ENCODE results near the gene CRTAC1. TPM values are rescaled to one million over a fixed set of nuclear protein-coding genes. Genes with fewer than 3 reads are reported as not detected.

Gene CRTAC1
- total RNA-seq, 1 experiment from 2014 or later: 0.46 TPM

DNA sequence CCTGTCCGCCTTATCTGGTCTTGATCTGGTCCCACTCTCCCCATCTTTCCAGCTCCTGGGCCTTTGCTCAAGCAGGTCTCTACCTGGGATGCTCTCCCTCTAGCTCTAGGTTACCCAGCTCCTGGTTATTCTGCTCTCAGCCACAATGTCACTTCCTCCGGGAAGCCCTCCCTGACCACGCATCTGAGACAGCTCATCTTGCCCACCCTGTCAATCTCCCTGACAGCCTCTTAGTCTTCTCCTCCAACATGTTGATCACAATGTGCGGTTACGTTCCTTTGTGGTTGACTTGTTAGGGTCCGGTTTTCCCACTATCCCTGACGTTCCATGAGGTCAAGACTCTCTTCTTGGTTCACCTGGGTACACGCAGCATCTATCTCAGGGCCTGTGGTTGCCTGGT lies 125.1 kb downstream of the CRTAC1 start:
- no peak overlapping the region for H3K4ac ChIP-seq (ENCODE audit: low read depth, low read length)
- TF ChIP-seq, protein P1, sequence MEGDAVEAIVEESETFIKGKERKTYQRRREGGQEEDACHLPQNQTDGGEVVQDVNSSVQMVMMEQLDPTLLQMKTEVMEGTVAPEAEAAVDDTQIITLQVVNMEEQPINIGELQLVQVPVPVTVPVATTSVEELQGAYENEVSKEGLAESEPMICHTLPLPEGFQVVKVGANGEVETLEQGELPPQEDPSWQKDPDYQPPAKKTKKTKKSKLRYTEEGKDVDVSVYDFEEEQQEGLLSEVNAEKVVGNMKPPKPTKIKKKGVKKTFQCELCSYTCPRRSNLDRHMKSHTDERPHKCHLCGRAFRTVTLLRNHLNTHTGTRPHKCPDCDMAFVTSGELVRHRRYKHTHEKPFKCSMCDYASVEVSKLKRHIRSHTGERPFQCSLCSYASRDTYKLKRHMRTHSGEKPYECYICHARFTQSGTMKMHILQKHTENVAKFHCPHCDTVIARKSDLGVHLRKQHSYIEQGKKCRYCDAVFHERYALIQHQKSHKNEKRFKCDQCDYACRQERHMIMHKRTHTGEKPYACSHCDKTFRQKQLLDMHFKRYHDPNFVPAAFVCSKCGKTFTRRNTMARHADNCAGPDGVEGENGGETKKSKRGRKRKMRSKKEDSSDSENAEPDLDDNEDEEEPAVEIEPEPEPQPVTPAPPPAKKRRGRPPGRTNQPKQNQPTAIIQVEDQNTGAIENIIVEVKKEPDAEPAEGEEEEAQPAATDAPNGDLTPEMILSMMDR (conservative IDR thresholded peaks at IDR 0.05): no peak
- H2BK5ac ChIP-seq (ENCODE audit: insufficient read length, low read length): no peak overlapping the region
- no peak for DNase-seq
- no peak overlapping the region for H3K9ac ChIP-seq (ENCODE audit: extremely low read depth, insufficient read length, low read length)
- no peaks in the 10 kb centered on the region for H3K4me1 ChIP-seq (ENCODE audit: insufficient read depth, low read length)
- H3T11ph ChIP-seq (ENCODE audit: low read length): no peak overlapping the region
- Mint-ChIP-seq H3K36me3 (ENCODE audit: insufficient read depth in 1 of 3, low read depth in 3 of 3) (no peaks in the 10 kb centered on the region), H3K27ac (no peak overlapping the region; a peak in 1 of 7 replicates), H3K27me3 (ENCODE audit: low read depth) (peaks cover 5% of the 10 kb centered on the region), H3K4me1 (peaks cover 12 to 20% of the 10 kb centered on the region in 2 experiments), H3K9me3 (no peaks in the 10 kb centered on the region), H3K4me3 (no peak overlapping the region)
- H3K79me2 ChIP-seq (ENCODE audit: insufficient read depth, low read length): no peaks in the 10 kb centered on the region
- no peak overlapping the region for H4K8ac ChIP-seq (replicated peaks; ENCODE audit: insufficient read length, low read depth, low read length)
- no peak overlapping the region for H2AFZ ChIP-seq (ENCODE audit: low read length)
- no peak overlapping the region for H2BK15ac ChIP-seq (ENCODE audit: low read depth, low read length)
- no peak overlapping the region for H3K27ac ChIP-seq (ENCODE audit: insufficient read length, low read depth, low read length)
- H3K56ac ChIP-seq (ENCODE audit: insufficient read length, low read depth, low read length): no peak overlapping the region
- H4K20me1 ChIP-seq (ENCODE audit: control insufficient read depth, insufficient read depth, insufficient read length): peaks cover 4% of the 10 kb centered on the region
- no peaks in the 10 kb centered on the region for H3K27me3 ChIP-seq (ENCODE audit: insufficient read depth, low read length)
- WGBS (ENCODE audit: extremely low coverage, insufficient read length, low lambda C conversion rate): no CpG with 5 or more reads among the region's 8 CpGs
- H3K4me2 ChIP-seq (ENCODE audit: insufficient read depth, insufficient read length, low read length): no peak overlapping the region
- H3K23ac ChIP-seq (ENCODE audit: insufficient read length, low read depth, low read length): no peak overlapping the region
- H3K79me1 ChIP-seq (ENCODE audit: insufficient read depth, low read depth, low read length, poor library complexity, severe bottlenecking): no peaks in the 10 kb centered on the region
- H3K9me3 ChIP-seq (ENCODE audit: control insufficient read depth, low read depth, low read length): no peaks in the 10 kb centered on the region
- H4K91ac ChIP-seq (ENCODE audit: insufficient read length, low read depth, low read length): no peak overlapping the region
- no peaks in the 10 kb centered on the region for H3K23me2 ChIP-seq (ENCODE audit: insufficient read length, low read depth, low read length, poor library complexity, severe bottlenecking)
- H2BK20ac ChIP-seq (ENCODE audit: low read depth, low read length, poor library complexity, severe bottlenecking): no peak overlapping the region
- no peak overlapping the region for H3K14ac ChIP-seq (ENCODE audit: insufficient read depth, low read length)
- no peak overlapping the region for H2BK12ac ChIP-seq (ENCODE audit: insufficient read length, low read depth, low read length)
- no peak overlapping the region for H2AK5ac ChIP-seq (ENCODE audit: insufficient read length, low read length)
- H4K5ac ChIP-seq (ENCODE audit: insufficient read length, low read depth, low read length): no peak overlapping the region
- H3K18ac ChIP-seq (ENCODE audit: insufficient read length, low read depth, low read length): no peak overlapping the region
- no peak overlapping the region for H2BK120ac ChIP-seq (ENCODE audit: low read depth, low read length, poor library complexity, severe bottlenecking)

All from H9 (cell line).